HG02970 (cell line): ENCODE measurements around the gene RAMP2.

ENCODE experiments used
- ATAC-seq: cut with Tn5 transposase; IDR thresholded peaks from one replicate; pipeline ENCODE4 v1.9.1; 2021; ENCODE audit warnings: mild to moderate bottlenecking, moderate library complexity, moderate number of reproducible peaks; ENCODE audit not compliant: unreplicated experiment, low FRiP score

Gene RAMP2

DNA sequence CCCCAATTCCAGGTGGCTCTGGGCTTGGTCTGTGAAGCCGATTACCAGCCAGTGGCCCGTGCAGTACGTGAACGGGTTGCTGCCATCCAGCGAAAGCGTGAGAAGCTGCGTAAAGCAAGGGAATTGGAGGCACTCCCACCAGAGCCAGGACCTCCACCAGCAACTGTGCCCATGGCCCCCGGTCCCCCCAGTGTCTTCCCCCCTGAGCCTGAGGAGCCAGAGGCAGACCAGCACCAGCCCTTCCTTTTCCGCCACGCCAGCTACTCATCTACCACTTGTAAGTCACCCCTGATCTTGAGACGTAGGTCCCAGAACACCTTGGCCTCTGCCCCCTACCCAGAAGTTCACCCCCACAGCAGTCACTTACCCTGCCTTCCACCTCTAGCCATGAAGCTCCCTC, 26.2 kb downstream of the RAMP2 start:
- ATAC-seq = no peak

DNA sequence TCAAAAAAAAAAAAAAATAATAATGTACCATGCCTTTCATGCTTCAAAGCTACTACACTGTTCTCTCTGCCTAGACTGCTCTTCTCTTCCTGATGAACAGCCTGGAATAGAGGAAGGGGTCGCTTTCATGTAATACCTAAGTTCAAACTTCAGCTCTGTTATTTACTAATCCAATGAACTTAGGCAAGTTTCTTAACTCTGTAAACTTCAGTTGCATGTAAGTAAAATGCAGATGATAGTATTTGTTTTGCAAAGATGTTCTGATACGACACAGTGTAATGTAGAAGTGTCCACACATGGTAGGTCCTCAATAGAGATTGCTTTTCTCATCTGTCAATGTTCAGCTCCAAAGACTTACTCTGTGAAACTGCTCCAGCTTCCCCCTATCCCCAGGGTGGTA, 30.9 kb downstream of the RAMP2 start:
- ATAC-seq = no peak

DNA sequence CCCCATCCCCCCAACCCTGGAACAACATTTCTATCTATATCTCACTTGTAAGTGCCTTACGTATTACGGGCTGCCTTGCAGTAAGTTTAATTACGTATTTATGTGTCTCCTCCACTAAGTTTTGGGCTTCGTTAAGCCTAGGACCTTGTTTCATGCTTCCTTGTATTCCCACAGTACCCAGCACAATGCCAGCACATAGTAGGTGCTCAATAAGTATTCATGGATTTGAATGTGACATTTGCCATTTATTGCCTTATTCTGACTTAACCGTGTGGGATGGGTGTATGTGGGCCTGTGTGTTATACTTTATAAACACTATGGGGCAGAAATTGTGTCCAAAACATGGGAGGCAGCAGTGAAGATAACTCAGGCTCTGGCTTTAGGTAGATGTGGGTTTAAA, 31.5 kb downstream of the RAMP2 start:
- ATAC-seq = no peak

DNA sequence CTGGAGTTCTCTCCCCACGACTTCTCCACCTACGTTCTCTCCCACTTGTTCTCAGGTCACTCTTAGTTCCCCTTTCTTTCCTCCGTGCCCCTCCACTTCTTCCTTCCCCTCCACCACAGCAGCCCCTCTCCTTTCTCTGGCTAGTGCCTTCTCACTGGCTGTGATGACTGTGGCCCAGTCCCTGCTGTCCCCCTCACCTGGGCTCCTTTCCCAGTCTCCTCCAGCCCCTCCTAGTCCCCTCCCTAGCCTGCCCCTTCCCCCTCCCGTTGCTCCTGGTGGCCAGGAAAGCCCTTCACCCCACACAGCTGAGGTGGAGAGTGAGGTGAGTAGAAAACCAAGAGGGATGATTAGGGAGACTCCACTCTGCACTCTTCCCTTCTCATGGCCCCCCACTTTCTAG, 34.0 kb downstream of the RAMP2 start:
- ATAC-seq = no peak

DNA sequence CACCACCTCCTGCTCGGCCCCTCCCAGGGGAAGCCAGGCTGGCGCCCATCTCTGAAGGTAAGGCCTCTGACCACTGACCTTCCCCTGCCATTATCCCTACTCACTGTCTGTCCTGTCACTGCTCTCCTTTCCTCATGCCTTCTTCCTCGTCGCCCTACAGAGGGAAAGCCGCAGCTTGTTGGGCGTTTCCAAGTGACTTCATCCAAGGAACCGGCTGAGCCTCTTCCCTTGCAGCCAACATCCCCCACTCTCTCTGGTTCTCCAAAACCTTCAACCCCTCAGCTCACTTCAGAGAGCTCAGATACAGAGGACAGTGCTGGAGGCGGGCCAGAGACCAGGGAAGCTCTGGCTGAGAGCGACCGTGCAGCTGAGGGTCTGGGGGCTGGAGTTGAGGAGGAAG, 34.4 kb downstream of the RAMP2 start:
- ATAC-seq = no peak

DNA sequence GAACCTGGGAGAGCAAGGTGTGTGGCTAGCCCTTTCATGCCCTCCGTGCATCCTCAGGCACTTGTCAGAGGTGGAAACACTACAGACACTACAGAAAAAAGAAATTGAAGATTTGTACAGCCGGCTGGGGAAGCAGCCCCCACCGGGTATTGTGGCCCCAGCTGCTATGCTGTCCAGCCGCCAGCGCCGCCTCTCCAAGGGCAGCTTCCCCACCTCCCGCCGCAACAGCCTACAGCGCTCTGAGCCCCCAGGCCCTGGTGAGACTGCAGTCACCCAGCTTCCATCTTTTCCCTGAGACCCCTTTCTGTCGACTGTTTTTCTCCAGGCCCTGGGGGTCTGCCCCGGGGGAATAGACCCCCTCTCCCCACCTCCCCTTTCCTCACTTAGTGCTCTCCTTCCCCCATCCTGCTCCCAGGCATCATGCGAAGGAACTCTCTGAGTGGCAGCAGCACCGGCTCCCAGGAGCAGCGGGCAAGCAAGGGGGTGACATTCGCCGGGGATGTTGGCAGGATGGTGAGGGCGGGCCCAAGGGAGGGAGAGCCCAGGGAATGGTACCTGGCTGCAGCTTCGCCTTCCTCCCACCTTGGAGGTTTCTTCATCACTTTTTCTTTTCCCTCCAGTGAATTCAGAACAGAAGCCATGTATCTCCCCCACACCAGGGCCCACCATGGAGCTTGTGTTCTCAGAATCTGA, 35.2 kb downstream of the RAMP2 start:
- no peak for ATAC-seq

DNA sequence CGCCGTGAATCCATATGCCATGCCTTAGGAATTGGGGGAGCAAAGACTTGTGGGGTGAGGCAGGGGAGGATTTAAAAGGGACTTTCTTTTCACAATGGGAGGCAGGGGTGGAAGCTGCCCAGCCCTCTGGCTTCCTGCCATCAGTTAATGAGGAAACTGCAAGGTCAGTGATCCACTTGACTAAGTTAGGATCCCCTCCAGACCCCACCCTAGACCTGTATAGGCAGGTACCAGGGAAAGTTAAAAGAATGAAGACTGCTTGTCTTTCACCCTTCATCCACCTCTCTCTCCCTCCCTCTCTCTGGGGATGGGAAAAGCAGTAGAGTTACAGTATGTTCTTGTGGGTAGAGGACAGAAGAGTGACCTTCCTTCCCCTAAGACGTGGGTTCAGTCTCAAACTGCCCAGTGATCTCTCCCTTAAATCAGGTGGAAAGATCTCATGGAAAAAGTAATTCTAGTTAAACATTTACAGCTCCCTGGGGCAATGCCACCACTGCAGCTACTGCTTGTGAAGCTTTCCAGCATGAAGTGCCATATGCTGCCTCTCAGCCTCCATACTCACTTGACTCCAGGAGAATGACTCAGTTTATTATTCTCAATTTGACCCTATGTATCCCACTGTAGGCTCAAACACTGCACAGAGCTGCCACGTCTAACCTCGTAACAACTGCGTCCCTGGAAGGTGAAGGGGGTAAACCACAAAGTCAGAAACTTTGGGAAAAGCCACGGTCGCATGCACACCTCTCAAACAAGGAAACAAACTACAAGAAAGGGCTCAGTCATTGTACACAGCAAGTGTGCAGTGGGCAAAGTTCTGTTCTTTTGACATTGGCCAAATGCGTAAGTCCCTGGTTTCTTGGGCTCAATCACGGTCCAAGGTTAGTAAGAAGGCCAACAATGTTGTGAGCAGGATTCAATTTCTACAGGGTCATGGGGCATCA, 36.3 kb downstream of the RAMP2 start:
- ATAC-seq = no peak

DNA sequence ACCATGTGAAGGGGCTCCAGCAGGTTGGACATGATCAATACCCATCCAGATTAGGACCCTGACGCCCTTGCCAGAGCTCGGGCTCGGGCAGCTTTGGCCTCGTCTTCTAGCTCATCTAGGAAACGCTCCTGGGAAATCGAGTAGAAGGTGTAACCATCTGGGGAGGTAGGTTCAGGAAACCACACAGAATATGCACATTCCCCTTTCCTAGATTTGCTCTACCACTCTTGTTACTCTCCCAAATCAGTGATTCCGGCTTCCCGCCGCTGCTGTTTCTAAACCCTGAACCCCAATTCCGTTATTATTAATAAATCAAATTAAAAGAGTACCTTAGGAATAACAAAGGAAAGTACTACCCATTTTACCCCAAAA, 37.0 kb downstream of the RAMP2 start:
- no peak for ATAC-seq

DNA sequence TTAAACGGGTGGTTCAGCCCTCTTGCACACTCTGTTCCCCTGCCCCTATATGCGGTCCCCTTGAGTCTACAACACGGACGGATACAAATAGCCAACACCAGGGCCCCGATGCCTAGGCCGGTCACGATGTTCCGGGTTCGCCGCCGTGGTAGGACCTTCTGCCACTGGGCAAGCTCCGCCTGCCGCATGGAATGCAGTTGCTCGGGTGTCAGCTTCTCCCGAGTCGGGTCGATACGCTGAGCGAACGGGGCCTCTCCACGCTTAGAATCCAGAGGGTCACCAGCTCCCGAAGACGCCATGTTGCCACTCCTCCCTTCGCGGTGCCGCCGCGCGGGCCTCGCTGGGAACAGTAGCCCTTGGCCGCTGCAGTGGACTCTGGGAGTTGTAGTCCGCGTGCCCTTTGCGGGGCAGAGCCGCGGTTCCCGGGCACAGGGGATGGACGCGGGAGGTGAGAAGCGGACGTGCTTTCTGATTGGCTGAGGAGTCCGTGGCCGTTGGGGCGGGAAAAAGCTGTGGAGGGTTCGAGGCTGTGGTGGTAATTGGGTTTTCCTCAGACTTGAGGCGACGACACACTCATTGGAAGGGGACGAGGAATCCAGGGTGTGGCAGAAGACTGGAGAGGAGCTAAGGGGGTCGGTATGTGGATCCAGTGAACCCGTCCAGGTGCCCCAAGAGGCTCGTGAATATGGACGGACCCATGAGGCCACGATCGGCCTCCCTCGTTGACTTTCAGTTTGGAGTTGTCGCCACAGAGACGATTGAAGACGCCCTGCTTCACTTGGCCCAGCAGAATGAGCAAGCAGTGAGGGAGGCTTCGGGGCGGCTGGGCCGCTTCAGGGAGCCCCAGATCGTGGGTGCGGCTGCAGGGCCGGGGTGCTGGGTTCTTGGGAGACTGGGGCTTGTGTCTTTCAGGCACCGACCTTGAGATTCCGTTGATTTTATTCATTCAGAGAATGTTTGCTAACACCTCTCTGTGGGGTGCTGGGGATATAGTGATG, 37.7 kb downstream of the RAMP2 start, which contains the start of the genes CNTD1 and COA3:
TSS of gene CNTD1 (plus strand) at position 479 of the 998 bp plus-strand sequence. CDS start at position 686, 207 bp downstream.
TSS of gene COA3 (minus strand) at position 322 of the 998 bp plus-strand sequence. CDS start at position 299, 23 bp downstream.
- peak; percentile 62 for ATAC-seq

DNA sequence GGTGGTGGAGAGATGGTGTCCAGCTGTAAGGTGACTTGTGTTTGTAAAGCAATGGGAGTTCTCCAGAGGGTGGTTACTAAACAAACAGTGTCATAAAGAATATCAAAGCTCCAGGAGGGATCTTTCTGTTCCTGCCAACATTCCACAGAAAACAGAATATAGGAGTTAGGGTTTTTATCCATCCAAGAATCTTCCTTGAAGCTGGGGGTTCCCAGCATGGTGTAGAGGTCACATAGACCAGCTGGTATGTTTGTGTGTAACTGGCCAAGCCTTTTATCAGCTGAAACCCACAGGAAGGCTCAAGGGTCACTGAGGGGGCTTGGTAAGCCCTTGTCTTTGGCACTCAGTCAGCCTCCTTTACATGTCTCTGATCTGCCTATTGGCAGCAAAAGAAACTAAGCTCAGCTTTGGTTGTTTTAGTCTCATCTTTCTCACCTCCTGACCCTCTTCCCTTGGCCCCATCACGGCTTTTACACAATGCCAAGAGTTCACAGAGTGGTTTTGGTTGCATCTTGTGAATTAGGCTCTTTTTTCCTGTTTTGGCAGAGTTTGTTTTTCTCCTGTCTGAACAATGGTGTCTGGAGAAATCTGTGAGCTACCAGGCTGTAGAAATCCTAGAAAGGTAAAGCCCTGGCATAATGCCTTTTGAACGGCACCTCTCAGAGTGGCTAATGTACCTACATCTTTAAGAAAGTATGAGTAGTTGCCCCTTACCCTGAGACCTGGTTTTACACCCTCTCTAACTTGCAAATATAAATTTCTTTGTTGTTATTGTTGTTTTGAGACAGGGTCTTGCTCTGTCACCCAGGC, 42.3 kb downstream of the RAMP2 start:
- ATAC-seq = no peak

DNA sequence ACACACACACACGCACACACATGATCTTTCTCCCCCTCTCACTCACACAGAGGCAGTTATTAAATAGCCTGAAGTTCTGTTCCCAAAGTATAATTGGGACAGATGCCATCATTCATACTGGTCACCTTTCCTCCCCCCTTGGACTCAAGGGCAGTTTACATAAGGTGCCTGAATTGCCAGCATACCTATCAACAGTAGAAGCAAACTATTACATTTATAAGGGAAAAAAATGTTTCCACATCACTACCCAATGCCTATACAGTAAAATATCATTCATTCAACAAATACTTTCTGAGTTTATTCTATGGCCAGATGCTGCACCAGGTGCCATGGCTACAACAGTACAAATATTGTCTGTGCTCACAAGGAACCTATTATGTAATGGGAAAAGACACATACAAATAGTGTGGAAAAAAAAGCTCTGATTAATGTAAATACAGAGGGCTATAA, 43.9 kb downstream of the RAMP2 start:
- ATAC-seq = no peak

DNA sequence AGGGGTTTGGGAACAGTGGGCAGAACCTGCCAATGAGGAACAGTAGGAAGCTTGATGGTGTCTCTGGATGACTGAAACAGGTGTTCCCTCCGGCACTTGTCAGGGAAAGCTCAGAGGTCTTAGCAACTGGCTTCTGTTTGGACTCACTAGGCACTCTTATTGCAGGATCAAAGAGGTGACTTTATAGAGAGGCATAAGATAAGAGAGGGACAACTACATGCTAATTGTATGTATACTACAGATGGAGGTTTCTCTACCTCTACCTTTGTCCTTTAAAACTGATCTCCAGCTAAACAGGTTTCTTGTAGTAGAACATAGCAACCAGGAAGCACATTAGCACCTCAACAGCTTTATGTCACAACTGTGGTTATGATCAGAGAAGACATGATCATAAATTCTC, 45.2 kb downstream of the RAMP2 start:
- no peak for ATAC-seq

DNA sequence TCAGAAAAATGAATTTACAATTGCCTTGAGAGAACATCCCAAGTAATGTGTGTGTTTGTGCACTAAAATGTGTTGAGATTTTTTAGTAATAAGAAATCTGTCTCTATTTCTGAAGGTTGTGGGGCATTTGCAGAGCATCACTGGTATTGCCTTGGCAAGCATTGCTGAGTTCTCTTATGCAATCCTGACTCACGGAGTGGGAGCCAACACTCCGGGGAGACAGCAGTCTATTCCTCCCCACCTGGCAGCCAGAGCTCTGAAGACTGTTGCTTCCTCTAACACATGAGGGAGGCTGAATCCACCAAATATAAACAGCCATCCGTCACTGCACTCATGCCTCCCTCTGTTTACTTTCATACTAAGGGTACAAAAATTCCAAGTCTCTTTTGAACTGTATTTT, 48.2 kb downstream of the RAMP2 start:
- ATAC-seq = no peak
